ENCODE results near the gene CDH23.

Gene CDH23

GRCh38 chr10:71523756-71524155 lies 127.0 kb downstream of the CDH23 start:
- no peak for DNase-seq

- DNase-seq: no peak
These were observed 128.4 kb downstream of the CDH23 start for GRCh38 chr10:71525092-71525491.

- no peak for DNase-seq
These were observed 129.0 kb downstream of the CDH23 start for GRCh38 chr10:71525721-71526120.

- no peak for DNase-seq
These were observed 129.9 kb downstream of the CDH23 start for GRCh38 chr10:71526653-71527052.

- DNase-seq: no peak
These were observed 130.4 kb downstream of the CDH23 start for GRCh38 chr10:71527135-71527534.

GRCh38 chr10:71528371-71529206 lies 131.9 kb downstream of the CDH23 start:
- DNase-seq: no peak

- DNase-seq: no peak
These were observed 132.6 kb downstream of the CDH23 start for GRCh38 chr10:71529207-71529827.

GRCh38 chr10:71530781-71531180 lies 134.1 kb downstream of the CDH23 start:
- DNase-seq: no peak

- DNase-seq: no peak
These were observed 135.0 kb downstream of the CDH23 start for GRCh38 chr10:71531485-71532446.

GRCh38 chr10:71532878-71533277 lies 136.2 kb downstream of the CDH23 start:
- no peak for DNase-seq

GRCh38 chr10:71533936-71534335 lies 137.2 kb downstream of the CDH23 start:
- DNase-seq: no peak

- DNase-seq: no peak
These were observed 138.0 kb downstream of the CDH23 start for GRCh38 chr10:71534568-71535194.

GRCh38 chr10:71536332-71536731 lies 139.6 kb downstream of the CDH23 start:
- no peak for DNase-seq

- DNase-seq: no peak
These were observed 140.4 kb downstream of the CDH23 start for GRCh38 chr10:71537125-71537524.

- DNase-seq: no peak
These were observed 141.0 kb downstream of the CDH23 start for GRCh38 chr10:71537681-71538080.

- no peak for DNase-seq
These were observed 142.0 kb downstream of the CDH23 start for GRCh38 chr10:71538608-71539260.

- no peak for DNase-seq
These were observed 142.9 kb downstream of the CDH23 start for GRCh38 chr10:71539442-71540118.

GRCh38 chr10:71542478-71542877 lies 145.8 kb downstream of the CDH23 start:
- DNase-seq: no peak

- no peak for DNase-seq
These were observed 147.0 kb downstream of the CDH23 start for GRCh38 chr10:71543608-71544170.

- no peak for DNase-seq
These were observed 148.3 kb downstream of the CDH23 start for GRCh38 chr10:71545001-71545400.

GRCh38 chr10:71546220-71546619 lies 149.5 kb downstream of the CDH23 start:
- DNase-seq: no peak

Measured in CD4-positive, alpha-beta T cell treated with Interleukin-17A for 1 hour (primary cell).